Smooth muscle cell (in vitro differentiated cells): ENCODE measurements around the gene GALNT4. TPM values are rescaled to one million over a fixed set of nuclear protein-coding genes. Genes with fewer than 3 reads are reported as not detected.

Experiments
- DNase-seq: peaks from one replicate; lab custom pipeline; 2025; ENCODE audit not compliant: unreplicated experiment; lab: John Stamatoyannopoulos, UW
- H2AFZ ChIP-seq: fragments of 200-600 bp; sonication (generic); 2 replicates; pipeline ENCODE4 v1.6.0; 2016; ENCODE audit warnings: antibody characterized with exemption, low read depth, mild to moderate bottlenecking
- H3F3A ChIP-seq: fragments of 200-600 bp; sonication (generic); 2 replicates; pipeline ENCODE4 v1.6.0; 2017; ENCODE audit warnings: antibody characterized with exemption, low read depth
- H3K27ac ChIP-seq: fragments of 200-600 bp; sonication (generic); 2 replicates; pipeline ENCODE4 v1.5.1; 2016; ENCODE audit warnings: low read depth, mild to moderate bottlenecking
- H3K27me3 ChIP-seq: fragments of 200-600 bp; sonication (generic); 2 replicates; pipeline ENCODE4 v1.6.1; 2016; ENCODE audit warnings: low read depth, mild to moderate bottlenecking
- H3K36me3 ChIP-seq: fragments of 200-600 bp; sonication (generic); 2 replicates; pipeline ENCODE4 v1.5.1; 2016; ENCODE audit warnings: low read depth
- H3K4me1 ChIP-seq: fragments of 200-600 bp; sonication (generic); 2 replicates; pipeline ENCODE4 v1.5.1; 2016; ENCODE audit warnings: low read depth
- H3K4me2 ChIP-seq: fragments of 200-600 bp; sonication (generic); 2 replicates; pipeline ENCODE4 v1.6.0; 2016; ENCODE audit warnings: mild to moderate bottlenecking
- H3K4me3 ChIP-seq: fragments of 200-600 bp; sonication (generic); 2 replicates; pipeline ENCODE4 v1.5.1; 2016; ENCODE audit warnings: mild to moderate bottlenecking
- H3K79me2 ChIP-seq: fragments of 200-600 bp; sonication (generic); 2 replicates; pipeline ENCODE4 v1.6.0; 2016; ENCODE audit warnings: low read depth, mild to moderate bottlenecking
- H3K9ac ChIP-seq: fragments of 200-600 bp; sonication (generic); 2 replicates; pipeline ENCODE4 v1.6.0; 2016; ENCODE audit warnings: low read depth
- H3K9me3 ChIP-seq: fragments of 200-600 bp; sonication (generic); replicated peaks from 2 replicates; pipeline ENCODE4 v1.5.1; 2016; ENCODE audit warnings: low read depth
- H4K20me1 ChIP-seq: fragments of 200-600 bp; sonication (generic); 2 replicates; pipeline ENCODE4 v1.6.0; 2016; ENCODE audit warnings: low read depth
- CTCF ChIP-seq: fragments of 200-600 bp; sonication (generic); IDR thresholded peaks from 2 replicates; pipeline ENCODE4 v1.5.1; 2017; ENCODE audit warnings: borderline replicate concordance, mild to moderate bottlenecking, antibody characterized with exemption; ENCODE audit not compliant: insufficient read depth, poor library complexity, severe bottlenecking
- WGBS: methylation state at CpG from one replicate; pipeline ENCODE4 v1.1.7; 2016; ENCODE audit warnings: low lambda C conversion rate; 5-methylcytosine and 5-hydroxymethylcytosine counted together
- polyA plus RNA-seq: library from polyadenylated mRNA; unstranded; fragments of >200 nt; fragmentation: Nextera tagmentation; extraction: Ambion mirVana; gene quantifications from 2 replicates; pipeline ENCODE4 v1.2.1, GENCODE V29; 2016
- total RNA-seq: library from RNA; depleted of rRNA; stranded (reverse); fragments of >200 nt; gene quantifications from 2 replicates; pipeline ENCODE4 v1.2.3, GENCODE V29; 2014

GALNT4 gene
- total and polyA plus RNA-seq, 2 experiments from 2014 or later, result 2.3 to 3.6 TPM

GRCh38 chr12:89547101-89547500, 22.5 kb upstream of the GALNT4 start:
- no peak for DNase-seq
- no peak for TF ChIP-seq CTCF
- 5% methylated on average over 4 of the region's 4 CpGs for WGBS

GRCh38 chr12:89546151-89546550, 21.6 kb upstream of the GALNT4 start:
- WGBS, result 93% methylated on average over 4 of the region's 4 CpGs
- no peak overlapping the region for H3K27ac ChIP-seq
- no peaks in the 10 kb centered on the region for H3K27me3 ChIP-seq
- H3K4me2 ChIP-seq, result no peak overlapping the region
- peaks cover 11% of the 10 kb centered on the region for H3F3A ChIP-seq
- no peak for DNase-seq
- H2AFZ ChIP-seq, result no peak overlapping the region
- H3K4me1 ChIP-seq, result peaks cover 17% of the 10 kb centered on the region
- no peaks in the 10 kb centered on the region for H4K20me1 ChIP-seq
- no peaks in the 10 kb centered on the region for H3K36me3 ChIP-seq
- no peak for TF ChIP-seq CTCF
- no peak overlapping the region for H3K4me3 ChIP-seq
- H3K9me3 ChIP-seq, result no peaks in the 10 kb centered on the region
- no peaks in the 10 kb centered on the region for H3K79me2 ChIP-seq
- no peak overlapping the region for H3K9ac ChIP-seq

More at GRCh38 chr12:89547101-89547500, 22.5 kb upstream of the GALNT4 start:
- H3F3A ChIP-seq, result peaks cover 11% of the 10 kb centered on the region
- H3K9me3 ChIP-seq, result no peaks in the 10 kb centered on the region
- no peak overlapping the region for H3K9ac ChIP-seq
- H3K27me3 ChIP-seq, result no peaks in the 10 kb centered on the region
- peaks cover 17% of the 10 kb centered on the region for H3K4me1 ChIP-seq
- H3K4me2 ChIP-seq, result no peak overlapping the region
- H3K36me3 ChIP-seq, result no peaks in the 10 kb centered on the region
- no peak overlapping the region for H3K4me3 ChIP-seq
- H4K20me1 ChIP-seq, result no peaks in the 10 kb centered on the region
- H2AFZ ChIP-seq, result no peak overlapping the region
- H3K27ac ChIP-seq, result no peak overlapping the region
- no peaks in the 10 kb centered on the region for H3K79me2 ChIP-seq

- Histone ChIP-seq H3K27ac (peak overlapping the region; percentile 8), H3K36me3 (no peaks in the 10 kb centered on the region), H3K27me3 (no peaks in the 10 kb centered on the region), H3K9ac (no peak overlapping the region), H2AFZ (no peak overlapping the region), H3K4me3 (no peak overlapping the region), H3K9me3 (no peaks in the 10 kb centered on the region), H3K79me2 (no peaks in the 10 kb centered on the region), H3K4me2 (peak overlapping the region; percentile 19), H3F3A (peaks cover 11% of the 10 kb centered on the region), H3K4me1 (peaks cover 17% of the 10 kb centered on the region), H4K20me1 (no peaks in the 10 kb centered on the region)
- no peak for TF ChIP-seq CTCF
- no peak for DNase-seq
- 14% methylated on average over 6 of the region's 6 CpGs for WGBS
Observed at GRCh38 chr12:89544681-89545184, 20.1 kb upstream of the GALNT4 start.

GRCh38 chr12:89544022-89544421, 19.4 kb upstream of the GALNT4 start:
- Histone ChIP-seq H3F3A (peaks cover 11% of the 10 kb centered on the region), H3K36me3 (no peaks in the 10 kb centered on the region), H3K27me3 (no peaks in the 10 kb centered on the region), H3K9ac (no peak overlapping the region), H3K4me2 (peak overlapping the region; percentile 7), H4K20me1 (no peaks in the 10 kb centered on the region), H2AFZ (no peak overlapping the region), H3K4me1 (peaks cover 17% of the 10 kb centered on the region), H3K27ac (peak overlapping the region; percentile 8), H3K79me2 (no peaks in the 10 kb centered on the region), H3K4me3 (no peak overlapping the region), H3K9me3 (no peaks in the 10 kb centered on the region)
- TF ChIP-seq CTCF, result no peak
- DNase-seq, result no peak
- 59% methylated on average over 1 of the region's 1 CpG for WGBS
